ENCODE data around the gene FLNC. TPM values are rescaled to one million over a fixed set of nuclear protein-coding genes. Genes with fewer than 3 reads are reported as not detected.
A peak's percentile ranks its signal among the peaks of the same experiment; 100 is the strongest.

FLNC gene
- total and polyA plus RNA-seq, 5 donors from 2014 or later = not detected

DNA sequence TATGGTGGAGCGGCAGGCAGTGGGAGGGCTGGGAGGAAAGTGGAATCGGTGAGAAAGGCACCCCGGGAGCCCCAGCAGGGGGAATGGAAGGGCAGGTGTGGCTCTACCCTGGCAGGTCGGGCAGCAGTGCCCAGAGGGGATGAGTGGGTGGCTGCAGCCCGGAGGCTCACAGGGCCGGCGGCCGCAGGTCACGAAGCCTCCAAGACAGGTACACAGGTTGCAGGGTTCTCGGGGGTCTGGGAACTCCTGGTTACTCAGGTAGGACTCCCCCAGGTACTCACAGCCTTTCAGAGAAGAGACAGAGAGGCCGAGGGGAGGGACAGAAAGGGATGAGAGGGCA, 58.5 kb downstream of the FLNC start:
- Mint-ChIP-seq H3K27me3 (peaks cover 6% of the 10 kb centered on the region), H3K4me1 (peaks cover 0 to 5% (median 0%) of the 10 kb centered on the region in 4 donors), H3K36me3 (no peaks in the 10 kb centered on the region), H3K9me3 (no peaks in the 10 kb centered on the region), H3K4me3 (no peak overlapping the region), H3K27ac (no peak overlapping the region)
- Histone ChIP-seq H3K27ac (ENCODE audit: insufficient read depth, low read length, poor library complexity, severe bottlenecking) (no peak overlapping the region), H3K4me3 (ENCODE audit: low read depth, low read length) (no peak overlapping the region), H3K4me1 (ENCODE audit: control insufficient read depth, insufficient read depth, low read length, poor library complexity, severe bottlenecking) (peaks cover 4% of the 10 kb centered on the region), H3K9me3 (ENCODE audit: control insufficient read depth in 2 of 2, low read length in 2 of 2) (no peaks in the 10 kb centered on the region), H3K27me3 (ENCODE audit: control insufficient read depth, insufficient read depth, low read length) (peaks cover 3% of the 10 kb centered on the region), H3K36me3 (ENCODE audit: control insufficient read depth, insufficient read depth, low read length) (no peaks in the 10 kb centered on the region)
- DNase-seq = no peak
- no peak for ATAC-seq (ENCODE audit: low read depth in 2 of 2)

DNA sequence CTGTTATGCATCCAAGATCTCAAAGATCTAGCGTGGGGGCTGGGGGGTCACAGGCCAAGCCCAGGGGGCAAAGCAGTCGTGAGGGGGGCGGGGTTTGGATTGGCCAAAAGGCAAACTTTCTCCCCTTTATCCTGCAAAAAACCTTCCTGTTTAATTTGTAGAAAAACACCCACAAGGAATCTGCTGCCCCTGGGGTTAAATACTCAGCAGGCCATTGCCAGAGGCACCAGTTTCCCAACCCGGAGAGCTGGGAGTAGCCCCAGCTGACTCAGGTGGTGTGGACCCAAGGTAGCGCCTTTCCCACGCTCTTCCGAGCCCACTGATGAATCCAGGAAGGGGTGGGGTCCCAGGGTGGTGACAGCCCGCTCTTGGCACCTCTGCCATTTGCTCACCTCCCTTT, 58.9 kb downstream of the FLNC start:
- Histone ChIP-seq H3K27ac (ENCODE audit: insufficient read depth, low read length, poor library complexity, severe bottlenecking) (no peak overlapping the region), H3K4me3 (ENCODE audit: low read depth, low read length) (no peak overlapping the region), H3K4me1 (ENCODE audit: control insufficient read depth, insufficient read depth, low read length, poor library complexity, severe bottlenecking) (peaks cover 4% of the 10 kb centered on the region), H3K27me3 (ENCODE audit: control insufficient read depth, insufficient read depth, low read length) (peaks cover 3% of the 10 kb centered on the region), H3K36me3 (ENCODE audit: control insufficient read depth, insufficient read depth, low read length) (no peaks in the 10 kb centered on the region), H3K9me3 (ENCODE audit: control insufficient read depth in 2 of 2, low read length in 2 of 2) (no peaks in the 10 kb centered on the region)
- no peak for ATAC-seq (ENCODE audit: low read depth in 2 of 2)
- no peak for DNase-seq
- H3K9me3 Mint-ChIP-seq = no peaks in the 10 kb centered on the region
- H3K36me3 Mint-ChIP-seq = no peaks in the 10 kb centered on the region
- peaks cover 6% of the 10 kb centered on the region for H3K27me3 Mint-ChIP-seq
- no peak overlapping the region for H3K27ac Mint-ChIP-seq
- peaks cover 0 to 5% (median 0%) of the 10 kb centered on the region in 4 donors for H3K4me1 Mint-ChIP-seq
- no peak overlapping the region for H3K4me3 Mint-ChIP-seq

DNA sequence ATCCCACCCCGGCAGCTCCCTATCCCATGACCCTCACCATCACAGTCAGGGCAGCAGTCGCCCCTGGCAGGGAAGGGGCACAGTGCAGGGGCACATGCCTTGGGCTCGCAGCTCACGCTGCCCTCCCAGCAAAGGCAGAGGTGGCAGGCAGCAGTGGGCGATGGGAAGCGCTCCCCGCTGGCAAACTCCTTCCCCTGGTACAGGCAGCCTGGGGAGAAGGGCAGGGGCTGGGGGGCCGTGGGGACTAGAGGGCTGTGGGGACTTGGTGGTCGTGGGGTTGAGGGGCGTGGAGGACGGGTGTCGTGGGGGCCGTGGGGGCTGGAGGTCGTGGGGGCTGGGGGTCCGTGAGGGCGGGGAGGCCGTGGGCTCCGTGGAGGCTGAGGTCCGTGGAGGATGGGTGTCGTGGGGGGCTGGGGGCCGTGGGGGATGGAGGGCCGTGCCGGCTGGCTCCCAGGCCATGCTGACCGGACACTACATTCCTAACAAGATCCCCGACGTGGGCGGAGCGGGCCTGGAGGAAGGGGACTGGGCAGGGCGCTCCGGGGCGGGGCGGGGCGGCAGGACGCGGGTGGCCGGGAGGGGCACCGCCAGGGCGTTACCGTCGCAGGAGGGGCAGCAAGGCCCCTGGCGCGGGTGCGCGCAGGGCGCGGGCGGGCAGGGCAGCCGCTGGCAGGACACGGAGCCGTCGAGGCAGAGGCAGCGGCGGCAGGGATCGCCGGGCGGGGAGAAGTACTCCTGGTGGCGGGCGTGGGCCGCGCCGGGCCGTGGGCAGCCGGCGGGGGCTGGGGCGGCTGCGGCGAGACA, 60.3 kb downstream of the FLNC start:
- Histone ChIP-seq H3K4me3 (ENCODE audit: low read depth, low read length) (no peak overlapping the region), H3K9me3 (ENCODE audit: control insufficient read depth in 2 of 2, low read length in 2 of 2) (no peaks in the 10 kb centered on the region), H3K27me3 (ENCODE audit: control insufficient read depth, insufficient read depth, low read length) (peaks cover 3% of the 10 kb centered on the region), H3K36me3 (ENCODE audit: control insufficient read depth, insufficient read depth, low read length) (no peaks in the 10 kb centered on the region), H3K4me1 (ENCODE audit: control insufficient read depth, insufficient read depth, low read length, poor library complexity, severe bottlenecking) (peaks cover 4% of the 10 kb centered on the region), H3K27ac (ENCODE audit: insufficient read depth, low read length, poor library complexity, severe bottlenecking) (no peak overlapping the region)
- Mint-ChIP-seq H3K27me3 (peaks cover 6% of the 10 kb centered on the region), H3K9me3 (no peaks in the 10 kb centered on the region), H3K36me3 (no peaks in the 10 kb centered on the region), H3K27ac (no peak overlapping the region), H3K4me3 (peak overlapping the region in 2 of 4 donors; percentile 7 to 41), H3K4me1 (peaks cover 0 to 5% (median 0%) of the 10 kb centered on the region in 4 donors)
- DNase-seq (no peak), ATAC-seq (ENCODE audit: low read depth in 2 of 2) (no peak)

DNA sequence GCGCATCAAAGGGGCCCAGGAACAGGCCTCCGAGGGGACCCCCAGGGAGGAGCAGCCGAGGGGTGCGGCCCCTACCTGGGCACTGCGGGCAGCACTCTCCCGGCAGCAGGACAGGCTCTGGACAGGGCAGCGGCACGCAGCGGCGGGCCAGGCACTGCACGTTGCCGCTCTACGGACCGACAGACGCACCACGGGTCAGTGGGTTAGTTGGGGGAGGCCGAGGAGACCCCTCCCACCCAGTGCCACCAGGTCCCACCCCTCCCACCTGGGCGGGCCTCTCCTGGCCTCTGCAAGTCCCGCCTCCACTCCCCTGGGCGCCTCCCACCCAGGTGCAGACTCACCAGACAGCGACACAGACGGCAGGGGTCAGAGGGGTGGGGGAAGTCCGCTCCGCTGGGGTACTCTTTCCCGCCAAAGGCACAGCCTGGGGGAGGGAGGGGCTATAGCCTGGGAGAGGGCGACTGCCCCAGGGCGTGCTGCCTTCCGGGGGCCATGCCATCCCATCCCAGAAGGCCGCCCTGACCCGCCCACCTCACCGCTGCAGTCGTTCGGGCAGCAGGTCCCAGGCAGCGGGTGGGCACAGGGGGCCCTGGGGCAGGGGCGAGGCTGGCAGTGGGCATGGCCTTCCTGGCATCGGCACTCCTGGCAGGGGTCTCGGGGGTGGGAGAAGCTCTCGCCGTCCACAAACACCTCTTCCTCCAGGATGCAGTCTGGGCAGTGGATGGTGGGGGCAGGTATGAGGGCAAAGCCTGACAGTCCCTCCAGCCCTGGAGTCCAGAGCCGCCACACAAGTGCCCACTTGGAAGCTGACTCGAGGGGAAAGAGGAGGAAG, 61.1 kb downstream of the FLNC start:
- Histone ChIP-seq H3K27me3 (ENCODE audit: control insufficient read depth, insufficient read depth, low read length) (peaks cover 3% of the 10 kb centered on the region), H3K36me3 (ENCODE audit: control insufficient read depth, insufficient read depth, low read length) (no peaks in the 10 kb centered on the region), H3K4me3 (ENCODE audit: low read depth, low read length) (no peak overlapping the region), H3K27ac (ENCODE audit: insufficient read depth, low read length, poor library complexity, severe bottlenecking) (no peak overlapping the region), H3K4me1 (ENCODE audit: control insufficient read depth, insufficient read depth, low read length, poor library complexity, severe bottlenecking) (peaks cover 4% of the 10 kb centered on the region), H3K9me3 (ENCODE audit: control insufficient read depth in 2 of 2, low read length in 2 of 2) (no peaks in the 10 kb centered on the region)
- ATAC-seq (ENCODE audit: low read depth in 2 of 2) = no peak
- Mint-ChIP-seq H3K27ac (no peak overlapping the region), H3K27me3 (peaks cover 11% of the 10 kb centered on the region), H3K4me3 (peak overlapping the region in 2 of 4 donors; percentile 31 to 41), H3K9me3 (no peaks in the 10 kb centered on the region), H3K4me1 (peaks cover 0 to 5% (median 0%) of the 10 kb centered on the region in 4 donors), H3K36me3 (no peaks in the 10 kb centered on the region)
- DNase-seq = no peak

DNA sequence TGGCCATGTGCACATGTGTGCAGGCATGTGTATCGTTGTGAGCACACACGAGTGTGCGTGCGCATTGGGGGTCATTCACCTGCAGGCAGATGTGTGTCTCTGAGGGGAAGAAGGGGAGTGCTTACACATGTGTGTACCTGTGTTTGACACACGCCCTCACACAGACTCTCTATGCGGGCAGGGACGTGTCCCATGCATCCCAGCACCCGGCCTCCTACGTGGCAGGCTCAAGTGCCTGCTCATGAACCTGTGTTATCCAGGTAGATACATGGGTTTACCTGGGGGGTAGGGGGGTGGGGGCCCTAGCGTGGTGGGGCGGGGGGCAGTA, 61.7 kb downstream of the FLNC start:
- no peak for DNase-seq
- H3K4me3 Mint-ChIP-seq = peak overlapping the region in 2 of 4 donors; percentile 31 to 41
- no peaks in the 10 kb centered on the region for H3K9me3 Mint-ChIP-seq

DNA sequence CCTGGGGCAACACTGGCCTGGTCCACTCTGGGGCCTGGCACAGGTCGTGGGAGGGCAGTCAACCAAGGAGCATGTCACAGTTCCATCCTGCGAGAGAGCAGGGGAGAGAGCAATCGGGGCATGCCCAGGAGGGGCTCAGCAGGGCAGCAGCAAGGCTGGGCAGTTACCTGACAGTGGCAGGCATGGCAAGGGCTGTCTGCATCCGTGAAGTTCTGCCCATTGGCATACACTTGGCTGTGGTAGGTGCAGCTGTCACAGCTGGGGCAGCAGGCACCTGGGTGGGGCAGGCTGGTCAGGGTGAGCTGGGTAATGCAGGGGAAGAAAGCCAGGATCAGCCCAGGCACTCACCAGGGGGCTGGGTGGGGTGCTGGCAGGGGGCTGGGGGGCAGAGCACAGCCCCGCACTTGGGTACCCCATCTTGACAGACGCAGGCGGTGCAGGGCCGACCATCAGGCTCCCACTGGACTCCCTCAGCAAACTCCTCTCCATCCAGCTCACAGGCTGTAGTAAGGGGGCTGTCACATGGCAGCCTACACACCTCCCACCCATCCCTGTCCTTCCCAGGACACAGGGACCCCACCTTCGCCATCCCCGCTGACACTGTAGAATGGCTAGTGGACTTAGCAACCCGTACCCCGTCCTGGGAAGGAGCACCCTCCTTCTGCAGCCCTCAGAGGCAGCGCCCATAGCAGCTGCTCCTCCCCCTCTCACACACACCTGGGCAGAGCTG, 62.5 kb downstream of the FLNC start:
- H3K4me3 ChIP-seq (ENCODE audit: low read depth, low read length) = no peak overlapping the region
- H3K36me3 ChIP-seq (ENCODE audit: control insufficient read depth, insufficient read depth, low read length) = no peaks in the 10 kb centered on the region
- Mint-ChIP-seq H3K9me3 (no peaks in the 10 kb centered on the region), H3K4me1 (peaks cover 0 to 5% (median 0%) of the 10 kb centered on the region in 4 donors), H3K36me3 (no peaks in the 10 kb centered on the region), H3K4me3 (no peak overlapping the region), H3K27me3 (peaks cover 12% of the 10 kb centered on the region), H3K27ac (no peak overlapping the region)
- peaks cover 4% of the 10 kb centered on the region for H3K4me1 ChIP-seq (ENCODE audit: control insufficient read depth, insufficient read depth, low read length, poor library complexity, severe bottlenecking)
- H3K27ac ChIP-seq (ENCODE audit: insufficient read depth, low read length, poor library complexity, severe bottlenecking) = no peak overlapping the region
- DNase-seq = no peak
- no peak for ATAC-seq (ENCODE audit: low read depth in 2 of 2)
- H3K27me3 ChIP-seq (ENCODE audit: control insufficient read depth, insufficient read depth, low read length) = peaks cover 3% of the 10 kb centered on the region
- no peaks in the 10 kb centered on the region for H3K9me3 ChIP-seq (ENCODE audit: control insufficient read depth in 2 of 2, low read length in 2 of 2)

More for the DNA sequence above, 61.7 kb downstream of the FLNC start:
- Mint-ChIP-seq H3K27me3 (peaks cover 12% of the 10 kb centered on the region), H3K4me1 (peaks cover 0 to 5% (median 0%) of the 10 kb centered on the region in 4 donors), H3K36me3 (no peaks in the 10 kb centered on the region), H3K27ac (no peak overlapping the region)
- no peak overlapping the region for H3K4me3 ChIP-seq (ENCODE audit: low read depth, low read length)
- no peak for ATAC-seq (ENCODE audit: low read depth in 2 of 2)
- no peak overlapping the region for H3K27ac ChIP-seq (ENCODE audit: insufficient read depth, low read length, poor library complexity, severe bottlenecking)
- H3K4me1 ChIP-seq (ENCODE audit: control insufficient read depth, insufficient read depth, low read length, poor library complexity, severe bottlenecking) = peaks cover 4% of the 10 kb centered on the region
- H3K36me3 ChIP-seq (ENCODE audit: control insufficient read depth, insufficient read depth, low read length) = no peaks in the 10 kb centered on the region
- H3K9me3 ChIP-seq (ENCODE audit: control insufficient read depth in 2 of 2, low read length in 2 of 2) = no peaks in the 10 kb centered on the region
- peaks cover 3% of the 10 kb centered on the region for H3K27me3 ChIP-seq (ENCODE audit: control insufficient read depth, insufficient read depth, low read length)

DNA sequence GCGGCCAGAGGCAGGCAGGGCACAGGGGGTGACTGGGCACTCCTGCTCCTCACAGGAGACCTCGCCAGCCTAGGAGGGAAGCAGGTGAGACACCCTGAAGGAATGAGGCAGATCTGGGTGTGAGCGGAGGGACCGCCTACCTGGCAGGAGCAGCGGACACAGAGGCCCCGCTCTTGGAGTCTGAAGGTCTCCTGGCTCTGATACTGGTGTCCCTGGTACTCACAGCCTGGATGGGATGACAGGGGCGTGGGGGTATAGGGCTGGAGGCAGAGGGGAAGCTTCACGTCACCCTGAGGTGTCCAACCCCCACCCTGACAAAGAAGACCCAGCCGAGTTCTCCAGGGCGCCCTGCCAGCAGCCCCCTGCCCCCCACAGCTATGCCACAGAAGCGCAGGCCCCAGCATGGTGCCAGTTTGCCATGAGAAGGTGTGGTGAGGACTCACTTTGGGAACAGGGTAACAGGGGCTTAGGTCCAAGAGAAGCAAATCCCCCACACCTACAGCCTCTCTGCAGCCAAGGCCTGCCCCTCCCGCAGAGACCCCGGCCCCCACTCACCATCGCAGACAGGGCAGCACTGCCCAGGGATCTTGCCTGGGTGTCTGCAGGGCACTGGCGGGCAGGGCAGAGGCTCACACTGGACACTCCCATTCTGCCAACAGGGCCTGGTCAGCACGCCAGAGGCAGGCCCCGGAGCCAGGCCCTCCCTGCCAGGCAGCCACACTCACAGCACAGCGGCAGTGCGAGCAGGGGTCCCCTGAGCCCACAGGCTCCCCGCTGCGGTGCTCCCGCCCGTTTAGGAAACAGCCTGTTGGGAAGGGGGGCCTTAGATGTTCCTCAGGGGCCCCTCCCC, 63.3 kb downstream of the FLNC start:
- Histone ChIP-seq H3K4me1 (ENCODE audit: control insufficient read depth, insufficient read depth, low read length, poor library complexity, severe bottlenecking) (peaks cover 4% of the 10 kb centered on the region), H3K9me3 (ENCODE audit: control insufficient read depth in 2 of 2, low read length in 2 of 2) (no peaks in the 10 kb centered on the region), H3K27me3 (ENCODE audit: control insufficient read depth, insufficient read depth, low read length) (peaks cover 3% of the 10 kb centered on the region), H3K36me3 (ENCODE audit: control insufficient read depth, insufficient read depth, low read length) (no peaks in the 10 kb centered on the region), H3K4me3 (ENCODE audit: low read depth, low read length) (no peak overlapping the region), H3K27ac (ENCODE audit: insufficient read depth, low read length, poor library complexity, severe bottlenecking) (no peak overlapping the region)
- Mint-ChIP-seq H3K4me1 (peaks cover 0 to 5% (median 0%) of the 10 kb centered on the region in 4 donors), H3K27ac (no peak overlapping the region), H3K36me3 (no peaks in the 10 kb centered on the region), H3K9me3 (peaks cover 0 to 3% (median 0%) of the 10 kb centered on the region in 7 donors), H3K4me3 (no peak overlapping the region), H3K27me3 (peaks cover 15% of the 10 kb centered on the region)
- no peak for DNase-seq
- ATAC-seq (ENCODE audit: low read depth in 2 of 2) = no peak

Data from CD4-positive, CD25-positive, alpha-beta regulatory T cell (primary cell).